Head of caudate nucleus (tissue), 42 donors: ENCODE results near the gene RACGAP1.

Experiments
- DNase-seq, 42 donors: peaks; one replicate each; pipeline versions ENCODE4 v3.0.0 to v3.0.0-alpha.2; 2020 to 2021; ENCODE audit warnings: mixed read lengths in 7 of 42
- intact Hi-C: fragments of 100-400 bp; cut with DNase I; formaldehyde crosslinking; loops from one replicate; pipeline ENCODE4 v1.15.0; 2022

Gene RACGAP1

GRCh38 chr12:49954863-49955830, 70.1 kb downstream of the RACGAP1 start:
- intact Hi-C loops, result no loop called here
- DNase-seq, result no peak

- intact Hi-C loops, result no loop called here
- no peak for DNase-seq
These were observed 71.1 kb downstream of the RACGAP1 start for GRCh38 chr12:49953961-49954846.

- DNase-seq, result no peak
- intact Hi-C loops, result no loop called here
These were observed 72.1 kb downstream of the RACGAP1 start for GRCh38 chr12:49953151-49953550.

GRCh38 chr12:49952391-49953055, 72.8 kb downstream of the RACGAP1 start:
- DNase-seq, result no peak
- intact Hi-C loops, result no loop called here

- intact Hi-C loops, result no loop called here
- DNase-seq, result peak in 1 of 42 donors; percentile 3
These were observed 73.7 kb downstream of the RACGAP1 start for GRCh38 chr12:49951411-49952240.

- DNase-seq, result no peak
- intact Hi-C loops, result no loop called here
These were observed 74.7 kb downstream of the RACGAP1 start, which contains the start of gene AQP2 for GRCh38 chr12:49950273-49951251. Gene AQP2, plus strand, starts transcription at chr12:49950737. Its CDS starts 94 bp downstream, at chr12:49950831.

DNA sequence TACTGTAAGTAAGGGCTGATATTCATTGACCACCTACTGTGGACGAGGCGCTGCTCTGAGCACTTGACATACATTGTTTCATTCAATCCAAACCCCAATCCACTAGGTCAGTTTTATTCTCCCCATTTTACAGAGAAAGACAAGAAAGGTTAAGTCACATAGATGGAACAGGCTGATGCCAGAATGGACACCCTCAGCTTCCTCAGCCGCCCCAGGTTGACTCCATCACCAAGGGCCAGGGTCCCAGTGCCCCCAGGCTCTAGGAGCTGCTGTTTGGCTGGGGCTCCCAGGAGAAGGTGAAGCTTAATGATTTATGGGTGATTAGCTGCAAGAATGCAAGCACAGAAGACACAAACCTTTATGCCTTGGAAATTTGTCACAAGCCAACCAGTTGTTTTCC, 75.4 kb downstream of the RACGAP1 start:
- DNase-seq, result no peak
- intact Hi-C loops, result no loop called here

- peak in 1 of 42 donors; percentile 24 for DNase-seq
These were observed 76.1 kb downstream of the RACGAP1 start for GRCh38 chr12:49948866-49949845.

GRCh38 chr12:49947593-49948226, 77.6 kb downstream of the RACGAP1 start:
- no peak for DNase-seq
- intact Hi-C loops, result no loop called here

More at GRCh38 chr12:49948866-49949845, 76.1 kb downstream of the RACGAP1 start:
- intact Hi-C loops, result no loop called here

GRCh38 chr12:49946497-49946896, 78.8 kb downstream of the RACGAP1 start:
- intact Hi-C loops, result no loop called here
- no peak for DNase-seq

GRCh38 chr12:49946086-49946485, 79.2 kb downstream of the RACGAP1 start:
- intact Hi-C loops, result no loop called here

GRCh38 chr12:49945394-49946080, 79.8 kb downstream of the RACGAP1 start:
- intact Hi-C loops, result no loop called here

More at GRCh38 chr12:49946086-49946485, 79.2 kb downstream of the RACGAP1 start:
- DNase-seq, result no peak

DNA sequence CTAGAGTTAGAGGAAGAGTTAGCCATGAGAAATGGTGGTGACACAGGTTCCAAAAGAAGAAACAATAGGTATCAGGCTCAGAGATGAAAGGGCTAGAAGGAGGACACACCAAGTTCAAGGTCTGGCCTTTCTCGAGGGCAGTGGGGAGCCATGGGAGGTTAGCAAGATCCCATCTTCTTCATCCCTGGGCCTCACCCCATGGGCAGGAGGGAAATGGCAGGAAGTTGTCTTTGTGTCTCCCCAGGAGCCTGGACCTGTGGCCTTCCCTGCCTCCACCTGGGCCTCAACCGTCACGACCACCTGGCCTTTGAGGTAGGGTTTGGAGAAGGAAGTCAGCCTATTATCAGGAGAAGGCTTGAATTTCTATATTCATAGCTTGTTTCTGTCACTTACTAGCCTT, 80.6 kb downstream of the RACGAP1 start:
- intact Hi-C loops, result no loop called here

More at GRCh38 chr12:49945394-49946080, 79.8 kb downstream of the RACGAP1 start:
- peak; percentile 65 to 95 (median 87) for DNase-seq

DNA sequence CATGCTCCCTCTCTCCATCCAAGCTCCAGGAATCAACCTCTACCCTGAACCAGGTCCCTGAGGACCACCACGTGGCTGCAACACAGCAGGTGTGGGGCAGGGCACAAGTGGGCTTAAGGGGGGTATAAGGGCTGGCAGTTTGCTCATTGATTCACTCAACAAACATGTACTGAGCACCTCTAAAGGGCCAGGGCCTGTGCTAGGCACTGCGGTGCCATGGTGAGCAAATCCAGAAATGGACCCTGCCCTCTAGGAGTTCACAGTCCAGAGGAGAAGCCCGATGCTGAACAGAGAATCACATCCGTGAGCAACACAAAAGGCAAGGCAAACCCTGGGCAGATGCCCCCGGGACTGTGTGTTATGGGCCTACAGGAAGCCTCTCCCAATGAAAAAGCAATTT, 81.2 kb downstream of the RACGAP1 start:
- intact Hi-C loops, result no loop called here
- DNase-seq, result no peak

More for the DNA sequence above, 80.6 kb downstream of the RACGAP1 start:
- DNase-seq, result no peak

DNA sequence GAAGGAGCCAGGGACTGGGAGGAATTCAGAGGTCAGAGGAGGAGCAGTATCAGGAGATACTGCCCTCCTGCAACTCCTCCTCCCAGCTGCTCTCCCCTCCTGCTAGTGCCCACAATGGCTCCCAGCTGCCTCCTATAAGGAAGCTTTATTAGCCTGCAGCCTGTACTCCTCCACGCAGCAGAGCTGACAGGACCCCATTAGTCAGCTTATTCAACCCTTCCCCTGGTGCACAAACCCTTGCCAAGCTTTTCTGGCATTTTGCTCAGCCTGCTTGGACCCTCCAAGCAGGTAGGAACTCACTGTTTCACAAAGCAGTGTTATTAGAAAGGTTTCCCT, 81.7 kb downstream of the RACGAP1 start:
- intact Hi-C loops, result no loop called here
- no peak for DNase-seq
